Measurements from ENCODE around the gene ARRDC1.
"Not testable (repeated sequence)": the region's sequence is repeated elsewhere in the genome, so short reads cannot be mapped to it uniquely, and the experiment has no call there.

The ARRDC1 gene

GRCh38 chr9:137605121-137606004 lies at the start of gene ARRDC1:
ARRDC1 (plus strand) TSS chr9:137605686; CDS start chr9:137605718, 32 bp downstream.
- H3K36me3 ChIP-seq (ENCODE audit: control insufficient read depth, insufficient read depth, low read length), result peaks cover 3% of the 10 kb centered on the region
- H3K27me3 ChIP-seq (ENCODE audit: control insufficient read depth, insufficient read depth, low read length), result no peaks in the 10 kb centered on the region
- peak within 1 kb of the TSS; percentile 80 for H3K9ac ChIP-seq (ENCODE audit: low read length)
- peak within 1 kb of the TSS; percentile 75 for H3K4me3 ChIP-seq (ENCODE audit: low read length)
- H3K4me1 ChIP-seq (ENCODE audit: control insufficient read depth, insufficient read depth, low read length), result peaks cover 22% of the 10 kb centered on the region
- no peaks in the 10 kb centered on the region for H3K9me3 ChIP-seq (ENCODE audit: control insufficient read depth, low read length)

GRCh38 chr9:137556069-137556838 lies 49.2 kb upstream of the ARRDC1 start:
- no peak overlapping the region for H3K4me3 ChIP-seq (ENCODE audit: low read length)
- H3K4me1 ChIP-seq (ENCODE audit: control insufficient read depth, insufficient read depth, low read length), result peaks cover 6% of the 10 kb centered on the region
- H3K9ac ChIP-seq (ENCODE audit: low read length), result no peak overlapping the region
- no peaks in the 10 kb centered on the region for H3K9me3 ChIP-seq (ENCODE audit: control insufficient read depth, low read length)
- no peaks in the 10 kb centered on the region for H3K36me3 ChIP-seq (ENCODE audit: control insufficient read depth, insufficient read depth, low read length)
- H3K27me3 ChIP-seq (ENCODE audit: control insufficient read depth, insufficient read depth, low read length), result no peaks in the 10 kb centered on the region

- no peaks in the 10 kb centered on the region for H3K27me3 ChIP-seq (ENCODE audit: control insufficient read depth, insufficient read depth, low read length)
- H3K9ac ChIP-seq (ENCODE audit: low read length), result no peak overlapping the region
- no peak overlapping the region for H3K4me3 ChIP-seq (ENCODE audit: low read length)
- H3K36me3 ChIP-seq (ENCODE audit: control insufficient read depth, insufficient read depth, low read length), result no peaks in the 10 kb centered on the region
- no peaks in the 10 kb centered on the region for H3K4me1 ChIP-seq (ENCODE audit: control insufficient read depth, insufficient read depth, low read length)
- no peaks in the 10 kb centered on the region for H3K9me3 ChIP-seq (ENCODE audit: control insufficient read depth, low read length)
Observed at GRCh38 chr9:137558127-137558526, 47.4 kb upstream of the ARRDC1 start.

GRCh38 chr9:137564134-137564533 lies 41.4 kb upstream of the ARRDC1 start:
- no peak overlapping the region for H3K4me3 ChIP-seq (ENCODE audit: low read length)
- H3K9ac ChIP-seq (ENCODE audit: low read length), result no peak overlapping the region
- H3K9me3 ChIP-seq (ENCODE audit: control insufficient read depth, low read length), result no peaks in the 10 kb centered on the region
- no peaks in the 10 kb centered on the region for H3K27me3 ChIP-seq (ENCODE audit: control insufficient read depth, insufficient read depth, low read length)
- no peaks in the 10 kb centered on the region for H3K36me3 ChIP-seq (ENCODE audit: control insufficient read depth, insufficient read depth, low read length)
- H3K4me1 ChIP-seq (ENCODE audit: control insufficient read depth, insufficient read depth, low read length), result no peaks in the 10 kb centered on the region

- no peaks in the 10 kb centered on the region for H3K9me3 ChIP-seq (ENCODE audit: control insufficient read depth, low read length)
- no peaks in the 10 kb centered on the region for H3K27me3 ChIP-seq (ENCODE audit: control insufficient read depth, insufficient read depth, low read length)
- no peak overlapping the region for H3K4me3 ChIP-seq (ENCODE audit: low read length)
- H3K36me3 ChIP-seq (ENCODE audit: control insufficient read depth, insufficient read depth, low read length), result no peaks in the 10 kb centered on the region
- H3K4me1 ChIP-seq (ENCODE audit: control insufficient read depth, insufficient read depth, low read length), result no peaks in the 10 kb centered on the region
- no peak overlapping the region for H3K9ac ChIP-seq (ENCODE audit: low read length)
Observed at GRCh38 chr9:137564817-137565411, 40.6 kb upstream of the ARRDC1 start.

GRCh38 chr9:137568445-137568844 lies 37.0 kb upstream of the ARRDC1 start:
- not testable (repeated sequence) for H3K27me3 ChIP-seq (ENCODE audit: control insufficient read depth, insufficient read depth, low read length); H3K36me3 ChIP-seq (ENCODE audit: control insufficient read depth, insufficient read depth, low read length); H3K4me1 ChIP-seq (ENCODE audit: control insufficient read depth, insufficient read depth, low read length); H3K4me3 ChIP-seq (ENCODE audit: low read length); H3K9me3 ChIP-seq (ENCODE audit: control insufficient read depth, low read length); H3K9ac ChIP-seq (ENCODE audit: low read length)

- H3K36me3 ChIP-seq (ENCODE audit: control insufficient read depth, insufficient read depth, low read length), result no peaks in the 10 kb centered on the region
- no peak overlapping the region for H3K9ac ChIP-seq (ENCODE audit: low read length)
- no peak overlapping the region for H3K4me3 ChIP-seq (ENCODE audit: low read length)
- no peaks in the 10 kb centered on the region for H3K27me3 ChIP-seq (ENCODE audit: control insufficient read depth, insufficient read depth, low read length)
- H3K9me3 ChIP-seq (ENCODE audit: control insufficient read depth, low read length), result no peaks in the 10 kb centered on the region
- H3K4me1 ChIP-seq (ENCODE audit: control insufficient read depth, insufficient read depth, low read length), result no peaks in the 10 kb centered on the region
Observed at GRCh38 chr9:137569609-137570203, 35.8 kb upstream of the ARRDC1 start.

- no peaks in the 10 kb centered on the region for H3K9me3 ChIP-seq (ENCODE audit: control insufficient read depth, low read length)
- H3K9ac ChIP-seq (ENCODE audit: low read length), result no peak overlapping the region
- no peak overlapping the region for H3K4me3 ChIP-seq (ENCODE audit: low read length)
- H3K27me3 ChIP-seq (ENCODE audit: control insufficient read depth, insufficient read depth, low read length), result no peaks in the 10 kb centered on the region
- no peaks in the 10 kb centered on the region for H3K36me3 ChIP-seq (ENCODE audit: control insufficient read depth, insufficient read depth, low read length)
- no peaks in the 10 kb centered on the region for H3K4me1 ChIP-seq (ENCODE audit: control insufficient read depth, insufficient read depth, low read length)
Observed at GRCh38 chr9:137570566-137570965, 34.9 kb upstream of the ARRDC1 start.

GRCh38 chr9:137574192-137574591 lies 31.3 kb upstream of the ARRDC1 start:
- no peak overlapping the region for H3K9ac ChIP-seq (ENCODE audit: low read length)
- H3K27me3 ChIP-seq (ENCODE audit: control insufficient read depth, insufficient read depth, low read length), result no peaks in the 10 kb centered on the region
- H3K9me3 ChIP-seq (ENCODE audit: control insufficient read depth, low read length), result no peaks in the 10 kb centered on the region
- no peaks in the 10 kb centered on the region for H3K36me3 ChIP-seq (ENCODE audit: control insufficient read depth, insufficient read depth, low read length)
- H3K4me1 ChIP-seq (ENCODE audit: control insufficient read depth, insufficient read depth, low read length), result peaks cover 15% of the 10 kb centered on the region
- no peak overlapping the region for H3K4me3 ChIP-seq (ENCODE audit: low read length)

GRCh38 chr9:137575364-137575715 lies 30.1 kb upstream of the ARRDC1 start:
- Histone ChIP-seq H3K9ac (ENCODE audit: low read length) (no peak overlapping the region), H3K4me3 (ENCODE audit: low read length) (no peak overlapping the region), H3K36me3 (ENCODE audit: control insufficient read depth, insufficient read depth, low read length) (no peaks in the 10 kb centered on the region), H3K4me1 (ENCODE audit: control insufficient read depth, insufficient read depth, low read length) (peaks cover 17% of the 10 kb centered on the region), H3K9me3 (ENCODE audit: control insufficient read depth, low read length) (no peaks in the 10 kb centered on the region), H3K27me3 (ENCODE audit: control insufficient read depth, insufficient read depth, low read length) (no peaks in the 10 kb centered on the region)

GRCh38 chr9:137575716-137576411 lies 29.6 kb upstream of the ARRDC1 start:
- H3K9ac ChIP-seq (ENCODE audit: low read length), result no peak overlapping the region
- no peaks in the 10 kb centered on the region for H3K9me3 ChIP-seq (ENCODE audit: control insufficient read depth, low read length)
- no peaks in the 10 kb centered on the region for H3K27me3 ChIP-seq (ENCODE audit: control insufficient read depth, insufficient read depth, low read length)
- H3K4me1 ChIP-seq (ENCODE audit: control insufficient read depth, insufficient read depth, low read length), result peaks cover 17% of the 10 kb centered on the region
- no peaks in the 10 kb centered on the region for H3K36me3 ChIP-seq (ENCODE audit: control insufficient read depth, insufficient read depth, low read length)
- no peak overlapping the region for H3K4me3 ChIP-seq (ENCODE audit: low read length)

Data from mucosa of stomach (tissue), 1 donor.